Peyer's patch (tissue), 4 donors: Measurements from ENCODE around the gene SCLY.

Experiments
- POLR2A ChIP-seq, 2 donors: fragments of 450-650 bp; IDR thresholded peaks; one replicate each; pipeline ENCODE4 v1.5.1; 2017; ENCODE audit warnings: antibody characterized with exemption in 2 of 2, mild to moderate bottlenecking in 2 of 2, moderate library complexity in 2 of 2
- TF ChIP-seq, protein P1 (sequence below), 6 experiments: fragments of 450-650 bp in 4 of 6; fragments of 200-600 bp in 2 of 6; sonication (generic) in 1 of 6; IDR thresholded peaks; one replicate each; pipeline ENCODE4 v1.5.1; 2017 to 2019; ENCODE audit warnings: antibody characterized with exemption in 6 of 6, mild to moderate bottlenecking in 3 of 6, moderate library complexity in 1 of 6

DNA sequence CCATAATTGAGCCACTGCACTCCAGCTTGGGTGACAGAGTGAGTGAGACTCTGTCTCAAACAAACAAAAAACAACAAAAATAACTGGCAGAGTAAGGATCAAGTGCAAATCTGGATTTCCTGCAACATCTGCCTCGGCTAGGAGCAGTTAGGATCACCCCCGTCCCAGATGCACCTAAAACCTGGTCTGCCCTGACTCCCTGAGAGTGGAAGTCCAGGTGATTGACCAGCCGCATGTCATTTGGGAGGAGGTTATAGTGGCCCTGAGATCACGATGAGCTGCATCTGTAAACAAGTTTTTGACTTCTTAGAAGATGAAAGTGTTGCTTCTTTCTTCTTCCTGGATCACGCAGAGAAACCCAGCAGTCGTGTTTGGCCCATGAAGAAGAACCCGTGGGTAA lies 34.3 kb downstream of the SCLY start:
- no peak for TF ChIP-seq POLR2A (IDR thresholded peaks at IDR 0.05)
- TF ChIP-seq, protein P1, sequence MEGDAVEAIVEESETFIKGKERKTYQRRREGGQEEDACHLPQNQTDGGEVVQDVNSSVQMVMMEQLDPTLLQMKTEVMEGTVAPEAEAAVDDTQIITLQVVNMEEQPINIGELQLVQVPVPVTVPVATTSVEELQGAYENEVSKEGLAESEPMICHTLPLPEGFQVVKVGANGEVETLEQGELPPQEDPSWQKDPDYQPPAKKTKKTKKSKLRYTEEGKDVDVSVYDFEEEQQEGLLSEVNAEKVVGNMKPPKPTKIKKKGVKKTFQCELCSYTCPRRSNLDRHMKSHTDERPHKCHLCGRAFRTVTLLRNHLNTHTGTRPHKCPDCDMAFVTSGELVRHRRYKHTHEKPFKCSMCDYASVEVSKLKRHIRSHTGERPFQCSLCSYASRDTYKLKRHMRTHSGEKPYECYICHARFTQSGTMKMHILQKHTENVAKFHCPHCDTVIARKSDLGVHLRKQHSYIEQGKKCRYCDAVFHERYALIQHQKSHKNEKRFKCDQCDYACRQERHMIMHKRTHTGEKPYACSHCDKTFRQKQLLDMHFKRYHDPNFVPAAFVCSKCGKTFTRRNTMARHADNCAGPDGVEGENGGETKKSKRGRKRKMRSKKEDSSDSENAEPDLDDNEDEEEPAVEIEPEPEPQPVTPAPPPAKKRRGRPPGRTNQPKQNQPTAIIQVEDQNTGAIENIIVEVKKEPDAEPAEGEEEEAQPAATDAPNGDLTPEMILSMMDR (IDR thresholded peaks at IDR 0.05), result no peak
